Measurements from ENCODE around the gene HSF2BP. TPM values are rescaled to one million over a fixed set of nuclear protein-coding genes. Genes with fewer than 3 reads are reported as not detected.
"Not testable (repeated sequence)": the region's sequence is repeated elsewhere in the genome, so short reads cannot be mapped to it uniquely, and the experiment has no call there.

HSF2BP gene
- under 1 TPM; 0.20 to 0.37 TPM for total RNA-seq
- 0.46 to 0.83 reads per million in 2 donors for total RNA-seq

GRCh38 chr21:43659136-43660000 lies at the start of gene HSF2BP, which contains the start of gene RRP1B:
HSF2BP (minus strand) TSS chr21:43659488; CDS start chr21:43658096, 1,392 bp downstream.
RRP1B (plus strand) TSS chr21:43659560; CDS start chr21:43659665, 105 bp downstream.
- Mint-ChIP-seq H3K36me3 (ENCODE audit: low read depth) (peaks cover 2% of the 10 kb centered on the region), H3K4me3 (peak within 1 kb of the TSS; percentile 95), H3K4me1 (peaks cover 22% of the 10 kb centered on the region), H3K27ac (peak within 1 kb of the TSS; percentile 94), H3K27me3 (no peaks in the 10 kb centered on the region)
- H3K9me3 ChIP-seq (ENCODE audit: control insufficient read depth, low read length, poor library complexity, severe bottlenecking), result no peaks in the 10 kb centered on the region
- DNase-seq (peak; percentile 71 to 82 (median 73)), ATAC-seq (peak; percentile 90)

DNA sequence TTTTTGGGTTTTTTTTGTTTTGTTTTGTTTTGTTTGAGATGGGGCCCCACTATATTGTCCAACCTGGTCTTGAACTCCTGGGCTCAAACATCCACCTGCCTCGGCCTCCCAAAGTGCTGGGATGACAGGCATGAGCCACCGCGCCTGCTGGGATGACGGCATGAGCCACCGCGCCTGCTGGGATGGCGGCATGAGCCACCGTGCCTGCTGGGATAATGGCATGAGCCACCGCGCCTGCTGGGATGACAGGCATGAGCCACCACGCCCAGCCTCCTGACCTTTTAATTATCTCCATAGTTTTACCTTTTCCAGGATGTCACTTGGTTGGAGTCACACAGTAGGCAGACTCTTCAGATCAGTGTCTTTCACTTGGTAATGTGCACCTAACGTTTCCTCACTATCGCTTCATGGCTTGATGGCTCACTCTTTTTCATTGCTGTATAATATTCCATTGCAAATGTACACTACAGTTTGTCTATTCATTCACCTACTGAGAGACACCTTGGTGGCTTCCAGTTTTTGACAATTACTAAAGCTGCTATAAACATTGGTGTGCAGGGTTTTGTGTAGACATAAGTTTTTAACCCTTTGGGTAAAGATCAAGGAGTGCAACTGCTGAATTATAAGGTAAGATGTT lies 49.6 kb upstream of the HSF2BP start:
- Mint-ChIP-seq H3K27ac (no peak overlapping the region), H3K4me1 (no peaks in the 10 kb centered on the region), H3K27me3 (peaks cover 4% of the 10 kb centered on the region), H3K4me3 (no peak overlapping the region), H3K36me3 (ENCODE audit: low read depth) (no peaks in the 10 kb centered on the region)
- ATAC-seq (no peak), DNase-seq (no peak)
- no peaks in the 10 kb centered on the region for H3K9me3 ChIP-seq (ENCODE audit: control insufficient read depth, low read length, poor library complexity, severe bottlenecking)

- Mint-ChIP-seq H3K36me3 (ENCODE audit: low read depth) (no peaks in the 10 kb centered on the region), H3K4me1 (peaks cover 4% of the 10 kb centered on the region), H3K27ac (no peak overlapping the region), H3K4me3 (no peak overlapping the region), H3K27me3 (peaks cover 4% of the 10 kb centered on the region)
- DNase-seq (no peak), ATAC-seq (no peak)
- no peaks in the 10 kb centered on the region for H3K9me3 ChIP-seq (ENCODE audit: control insufficient read depth, low read length, poor library complexity, severe bottlenecking)
Measured at GRCh38 chr21:43707462-43707861, 48.2 kb upstream of the HSF2BP start.

- Mint-ChIP-seq H3K4me3 (peak overlapping the region; percentile 52), H3K27ac (no peak overlapping the region)
Measured at GRCh38 chr21:43703035-43703880, 44.0 kb upstream of the HSF2BP start.

GRCh38 chr21:43702785-43703034 lies 43.4 kb upstream of the HSF2BP start:
- peaks cover 4% of the 10 kb centered on the region for H3K4me1 Mint-ChIP-seq
- DNase-seq, result no peak
- H3K9me3 ChIP-seq (ENCODE audit: control insufficient read depth, low read length, poor library complexity, severe bottlenecking), result no peaks in the 10 kb centered on the region
- no peak for ATAC-seq
- peaks cover 1% of the 10 kb centered on the region for H3K36me3 Mint-ChIP-seq (ENCODE audit: low read depth)
- peak overlapping the region; percentile 52 for H3K4me3 Mint-ChIP-seq
- no peaks in the 10 kb centered on the region for H3K27me3 Mint-ChIP-seq
- H3K27ac Mint-ChIP-seq, result no peak overlapping the region

More at GRCh38 chr21:43703035-43703880, 44.0 kb upstream of the HSF2BP start:
- peak; percentile 45 for ATAC-seq
- Mint-ChIP-seq H3K4me1 (peaks cover 4% of the 10 kb centered on the region), H3K36me3 (ENCODE audit: low read depth) (no peaks in the 10 kb centered on the region), H3K27me3 (no peaks in the 10 kb centered on the region)
- DNase-seq, result no peak
- H3K9me3 ChIP-seq (ENCODE audit: control insufficient read depth, low read length, poor library complexity, severe bottlenecking), result no peaks in the 10 kb centered on the region

GRCh38 chr21:43701936-43702784 lies 42.9 kb upstream of the HSF2BP start:
- Mint-ChIP-seq H3K27me3 (no peaks in the 10 kb centered on the region), H3K36me3 (ENCODE audit: low read depth) (peaks cover 2% of the 10 kb centered on the region), H3K4me3 (no peak overlapping the region), H3K4me1 (peaks cover 4% of the 10 kb centered on the region), H3K27ac (no peak overlapping the region)
- H3K9me3 ChIP-seq (ENCODE audit: control insufficient read depth, low read length, poor library complexity, severe bottlenecking), result no peaks in the 10 kb centered on the region
- ATAC-seq (no peak), DNase-seq (no peak)

DNA sequence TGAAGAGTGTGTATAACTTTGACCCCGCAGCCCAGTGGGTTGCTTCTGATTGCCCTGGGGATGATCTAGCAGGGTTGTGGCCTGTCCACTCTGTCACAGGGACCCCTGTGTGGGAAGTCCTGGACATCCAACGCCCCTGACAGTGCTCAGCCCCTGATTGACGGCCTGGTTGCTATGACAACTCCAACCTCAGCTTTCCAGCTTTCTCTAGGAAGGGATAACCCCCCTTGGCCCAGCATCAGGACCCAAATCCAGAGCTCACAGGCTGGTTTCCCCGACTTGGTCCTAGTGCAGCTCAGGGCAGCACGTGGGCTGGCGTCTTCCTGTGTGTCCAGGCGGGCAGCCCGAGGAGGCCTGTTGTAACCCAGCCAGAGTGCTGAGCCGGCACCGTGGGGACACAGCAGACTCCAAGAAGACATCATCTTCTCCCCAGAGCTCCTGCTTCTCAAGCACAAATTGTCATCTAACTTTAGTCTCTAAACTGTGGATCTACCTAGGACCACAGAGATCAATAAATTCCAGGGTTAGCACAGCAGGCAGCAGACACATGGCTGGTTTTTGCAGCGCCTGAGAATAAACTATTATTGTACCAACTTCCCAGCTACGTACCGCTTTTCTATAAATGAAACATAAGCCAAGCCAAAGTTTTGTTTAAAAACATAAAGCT lies 40.8 kb upstream of the HSF2BP start:
- ATAC-seq, result no peak
- H3K27me3 Mint-ChIP-seq, result no peaks in the 10 kb centered on the region
- H3K36me3 Mint-ChIP-seq (ENCODE audit: low read depth), result peaks cover 2% of the 10 kb centered on the region

DNA sequence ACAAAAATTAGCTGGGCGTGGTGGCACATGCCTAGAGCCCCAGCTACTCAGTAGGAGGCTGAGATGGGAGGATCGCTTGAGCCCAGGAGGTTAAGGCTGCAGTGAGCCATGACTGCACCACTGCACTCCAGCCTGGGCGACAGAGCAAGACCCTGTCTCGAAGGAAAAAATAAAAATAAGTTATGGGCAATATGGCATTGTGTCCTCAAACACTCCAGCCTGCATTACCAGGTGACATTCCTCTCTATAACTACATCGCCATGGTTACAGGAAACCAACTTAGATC lies 40.1 kb upstream of the HSF2BP start:
- not testable (repeated sequence) for H3K27ac Mint-ChIP-seq

More for the DNA sequence above, 40.8 kb upstream of the HSF2BP start:
- no peak overlapping the region for H3K27ac Mint-ChIP-seq
- no peaks in the 10 kb centered on the region for H3K9me3 ChIP-seq (ENCODE audit: control insufficient read depth, low read length, poor library complexity, severe bottlenecking)
- no peak for DNase-seq
- H3K4me1 Mint-ChIP-seq, result peaks cover 4% of the 10 kb centered on the region
- H3K4me3 Mint-ChIP-seq, result no peak overlapping the region

GRCh38 chr21:43697758-43698643 lies 38.7 kb upstream of the HSF2BP start:
- H3K36me3 Mint-ChIP-seq (ENCODE audit: low read depth), result peaks cover 7% of the 10 kb centered on the region
- peaks cover 4% of the 10 kb centered on the region for H3K4me1 Mint-ChIP-seq
- peak overlapping the region; percentile 34 for H3K27ac Mint-ChIP-seq
- DNase-seq (no peak), ATAC-seq (peak; percentile 21)
- H3K27me3 Mint-ChIP-seq, result no peaks in the 10 kb centered on the region
- H3K9me3 ChIP-seq (ENCODE audit: control insufficient read depth, low read length, poor library complexity, severe bottlenecking), result no peaks in the 10 kb centered on the region
- no peak overlapping the region for H3K4me3 Mint-ChIP-seq

More for the DNA sequence above, 40.1 kb upstream of the HSF2BP start:
- not testable (repeated sequence) for H3K9me3 ChIP-seq (ENCODE audit: control insufficient read depth, low read length, poor library complexity, severe bottlenecking); H3K4me3 Mint-ChIP-seq; H3K36me3 Mint-ChIP-seq (ENCODE audit: low read depth); H3K4me1 Mint-ChIP-seq; DNase-seq; H3K27me3 Mint-ChIP-seq; ATAC-seq

GRCh38 chr21:43696214-43696613 lies 36.9 kb upstream of the HSF2BP start:
- no peak overlapping the region for H3K27ac Mint-ChIP-seq
- no peaks in the 10 kb centered on the region for H3K9me3 ChIP-seq (ENCODE audit: control insufficient read depth, low read length, poor library complexity, severe bottlenecking)
- no peak overlapping the region for H3K4me3 Mint-ChIP-seq
- ATAC-seq, result no peak
- no peaks in the 10 kb centered on the region for H3K4me1 Mint-ChIP-seq
- no peaks in the 10 kb centered on the region for H3K27me3 Mint-ChIP-seq
- H3K36me3 Mint-ChIP-seq (ENCODE audit: low read depth), result peaks cover 7% of the 10 kb centered on the region
- DNase-seq, result no peak

- ATAC-seq, result no peak
- Mint-ChIP-seq H3K36me3 (ENCODE audit: low read depth) (peaks cover 7% of the 10 kb centered on the region), H3K27me3 (no peaks in the 10 kb centered on the region), H3K4me1 (no peaks in the 10 kb centered on the region), H3K27ac (peak overlapping the region; percentile 37), H3K4me3 (no peak overlapping the region)
- DNase-seq, result no peak
- no peaks in the 10 kb centered on the region for H3K9me3 ChIP-seq (ENCODE audit: control insufficient read depth, low read length, poor library complexity, severe bottlenecking)
Measured at GRCh38 chr21:43694437-43695079, 35.3 kb upstream of the HSF2BP start.
